H1 (cell line): Measurements from ENCODE around the gene DPYD. TPM values are rescaled to one million over a fixed set of nuclear protein-coding genes. Genes with fewer than 3 reads are reported as not detected.

Experiments used
- CTCF ChIA-PET: fragments of 300-600 bp; sonication (Branson Sonifier 250); formaldehyde crosslinking; loops from one replicate; lab custom pipeline; 2021; ENCODE audit not compliant: partially characterized antibody; lab: Charles Lee
- POLR2A ChIA-PET: fragments of 300-600 bp; sonication (Branson Sonifier 250); formaldehyde crosslinking; loops from one replicate; lab custom pipeline; 2021; ENCODE audit warnings: inconsistent platforms; ENCODE audit not compliant: partially characterized antibody; lab: Charles Lee
- DNase-seq, 2 experiments: peaks; one replicate each; pipeline versions ENCODE4 v3.0.0 to v3.0.0-alpha.2; 2010 to 2022; ENCODE audit warnings: low spot score in 2 of 2, low read depth in 1 of 2, mixed read lengths in 1 of 2
- FAIRE-seq: peaks from 2 replicates; lab custom pipeline; 2011; peaks lifted over from hg19 to GRCh38; lab: Jason Lieb, UNC
- H2AFZ ChIP-seq: 2 replicates; pipeline ENCODE4 v1.8.1; 2012; ENCODE audit warnings: low read length, inconsistent platforms
- H2AK5ac ChIP-seq: 2 replicates; pipeline ENCODE4 v1.6.1; 2013; ENCODE audit warnings: low read depth, low read length
- H2BK120ac ChIP-seq: replicated peaks from 2 replicates; pipeline ENCODE3; 2013; ENCODE audit warnings: low read depth, low read length, inconsistent platforms
- H2BK12ac ChIP-seq: 2 replicates; pipeline ENCODE4 v1.6.1; 2013; ENCODE audit warnings: low read depth, low read length
- H2BK15ac ChIP-seq: 2 replicates; pipeline ENCODE4 v1.6.1; 2013; ENCODE audit warnings: low read length
- H2BK20ac ChIP-seq: 2 replicates; pipeline ENCODE4 v1.6.1; 2013; ENCODE audit warnings: low read length
- H2BK5ac ChIP-seq: 2 replicates; pipeline ENCODE4 v1.6.1; 2013; ENCODE audit warnings: low read depth, low read length
- H3K14ac ChIP-seq: 2 replicates; pipeline ENCODE4 v1.6.1; 2013; ENCODE audit warnings: inconsistent platforms; ENCODE audit not compliant: insufficient read length
- H3K18ac ChIP-seq: 2 replicates; pipeline ENCODE4 v1.6.1; 2013; ENCODE audit warnings: low read length; ENCODE audit errors: extremely low read depth
- H3K23ac ChIP-seq: 2 replicates; pipeline ENCODE4 v1.6.1; 2013; ENCODE audit warnings: inconsistent platforms; ENCODE audit not compliant: insufficient read length
- H3K23me2 ChIP-seq: 2 replicates; pipeline ENCODE4 v1.6.1; 2013; ENCODE audit warnings: low read depth, low read length
- H3K27ac ChIP-seq: 2 replicates; pipeline ENCODE4 v1.6.1; 2011; ENCODE audit warnings: low read depth, low read length, inconsistent platforms
- H3K27me3 ChIP-seq, 4 experiments: replicated peaks in 1 of 4; 1 replicate in 1 of 4; 2 replicates in 3 of 4; pipeline versions ENCODE4 v1.6.1 to v1.8.1; 2011 to 2013; ENCODE audit warnings: low read length in 3 of 4, mild to moderate bottlenecking in 3 of 4, inconsistent platforms in 2 of 4, mixed read lengths in 2 of 4, moderate library complexity in 1 of 4; ENCODE audit not compliant: control insufficient read depth in 3 of 4, insufficient read depth in 3 of 4; ENCODE audit errors: extremely low read depth in 1 of 4
- H3K36me3 ChIP-seq, 4 experiments: 2 replicates each; pipeline versions ENCODE4 v1.6.1 to v1.8.1; 2011 to 2013; ENCODE audit warnings: mild to moderate bottlenecking in 4 of 4, low read length in 3 of 4, moderate library complexity in 2 of 4, control low read depth in 1 of 4, inconsistent platforms in 1 of 4; ENCODE audit not compliant: insufficient read depth in 4 of 4, control insufficient read depth in 2 of 4
- H3K4ac ChIP-seq: replicated peaks from 2 replicates; pipeline ENCODE3; 2013; ENCODE audit warnings: low read length, low read depth, mixed read lengths, inconsistent platforms; ENCODE audit not compliant: insufficient read length
- H3K4me1 ChIP-seq, 4 experiments: replicated peaks in 1 of 4; 1 replicate in 1 of 4; 2 replicates in 3 of 4; pipeline versions ENCODE4 v1.6.1 to v1.8.1; 2011 to 2013; ENCODE audit warnings: low read length in 3 of 4, inconsistent platforms in 2 of 4, mixed read lengths in 1 of 4; ENCODE audit not compliant: insufficient read depth in 4 of 4, control insufficient read depth in 3 of 4
- H3K4me2 ChIP-seq, 2 experiments: 2 replicates each; pipeline versions ENCODE4 v1.6.1 to v1.8.1; 2011 to 2013; ENCODE audit warnings: low read depth in 2 of 2, low read length in 2 of 2, control low read depth in 1 of 2, inconsistent platforms in 1 of 2, mild to moderate bottlenecking in 1 of 2; ENCODE audit not compliant: insufficient read depth in 1 of 2
- H3K4me3 ChIP-seq, 4 experiments: fragments of 200-600, 300-600 bp in 1 of 4; sonication (generic), shearing (Covaris generic), sonication (Bioruptor Twin) in 1 of 4; 2 replicates each; pipeline versions ENCODE4 v1.5.1 to v1.8.1; 2011 to 2016; ENCODE audit warnings: low read length in 4 of 4, low read depth in 3 of 4, control low read depth in 2 of 4, inconsistent platforms in 2 of 4, mild to moderate bottlenecking in 2 of 4, mixed read lengths in 1 of 4, moderate library complexity in 1 of 4; ENCODE audit not compliant: insufficient read depth in 2 of 4; ENCODE audit errors: extremely low read depth in 1 of 4
- H3K56ac ChIP-seq: replicated peaks from 2 replicates; pipeline ENCODE3; 2013; ENCODE audit warnings: low read depth, mild to moderate bottlenecking, mixed read lengths, low read length, inconsistent platforms; ENCODE audit not compliant: insufficient read length
- H3K79me1 ChIP-seq: 2 replicates; pipeline ENCODE4 v1.6.1; 2013; ENCODE audit warnings: low read depth, low read length, control low read depth
- H3K79me2 ChIP-seq, 2 experiments: 2 replicates each; pipeline versions ENCODE4 v1.6.1 to v1.8.1; 2012 to 2013; ENCODE audit warnings: low read length in 2 of 2, mild to moderate bottlenecking in 2 of 2, inconsistent platforms in 1 of 2; ENCODE audit not compliant: insufficient read depth in 2 of 2, control insufficient read depth in 1 of 2
- H3K9ac ChIP-seq, 4 experiments: replicated peaks in 1 of 4; 1 replicate in 1 of 4; 2 replicates in 3 of 4; pipeline versions ENCODE4 v1.6.1 to v1.8.1; 2011 to 2013; ENCODE audit warnings: low read depth in 3 of 4, low read length in 3 of 4, control low read depth in 2 of 4, mild to moderate bottlenecking in 2 of 4, moderate library complexity in 2 of 4, inconsistent platforms in 1 of 4; ENCODE audit errors: extremely low read depth in 1 of 4
- H3K9me3 ChIP-seq, 2 experiments: 2 replicates each; pipeline versions ENCODE4 v1.6.1 to v1.8.1; 2012 to 2013; ENCODE audit warnings: mild to moderate bottlenecking in 2 of 2, moderate library complexity in 2 of 2, control low read depth in 1 of 2, inconsistent platforms in 1 of 2, low read depth in 1 of 2, low read length in 1 of 2, mixed read lengths in 1 of 2; ENCODE audit not compliant: insufficient read depth in 2 of 2
- H4K20me1 ChIP-seq, 2 experiments: replicated peaks in 1 of 2; 2 replicates each; pipeline versions ENCODE3 to v1.8.1; 2011 to 2013; ENCODE audit warnings: inconsistent platforms in 2 of 2, low read length in 2 of 2, mild to moderate bottlenecking in 1 of 2; ENCODE audit not compliant: insufficient read depth in 2 of 2, control insufficient read depth in 1 of 2
- H4K5ac ChIP-seq: 2 replicates; pipeline ENCODE4 v1.6.1; 2013; ENCODE audit warnings: low read length, low read depth, mixed read lengths, inconsistent platforms; ENCODE audit not compliant: insufficient read length
- H4K8ac ChIP-seq: 2 replicates; pipeline ENCODE4 v1.8.0; 2013; ENCODE audit warnings: mild to moderate bottlenecking, moderate library complexity, low read length, inconsistent platforms; ENCODE audit not compliant: insufficient read depth; ENCODE audit errors: extremely low read depth
- H4K91ac ChIP-seq: replicated peaks from 2 replicates; pipeline ENCODE3; 2013; ENCODE audit warnings: low read length, mixed read lengths, inconsistent platforms; ENCODE audit not compliant: insufficient read length
- BACH1 ChIP-seq: IDR thresholded peaks from 2 replicates; pipeline ENCODE4 v1.6.1; 2012; ENCODE audit warnings: low read length, improper control_type of control experiment
- CBX5 ChIP-seq: fragments of 300-800, 300-1000 bp; sonication (generic); IDR thresholded peaks from 2 replicates; pipeline ENCODE4 v1.7.1; 2016; ENCODE audit warnings: antibody characterized with exemption, low read length, low read depth
- CHD1 ChIP-seq: IDR thresholded peaks from 2 replicates; pipeline ENCODE4 v1.6.1; 2012; ENCODE audit warnings: low read depth, low read length, improper control_type of control experiment
- CREB1 ChIP-seq: IDR thresholded peaks from 2 replicates; pipeline ENCODE4 v1.6.1; 2012; ENCODE audit warnings: inconsistent platforms
- CTBP2 ChIP-seq: IDR thresholded peaks from 2 replicates; pipeline ENCODE4 v1.7.0; 2011; ENCODE audit warnings: borderline replicate concordance, mild to moderate bottlenecking, moderate library complexity, mixed read lengths, low read length; ENCODE audit not compliant: insufficient read depth, insufficient read length
- GTF2F1 ChIP-seq: IDR thresholded peaks from 2 replicates; pipeline ENCODE4 v1.6.1; 2012; ENCODE audit warnings: low read depth, low read length, improper control_type of control experiment, borderline replicate concordance
- HDAC6 ChIP-seq: IDR thresholded peaks from one replicate; pipeline ENCODE4 v1.7.1; 2012; ENCODE audit warnings: low read depth, mild to moderate bottlenecking, inconsistent platforms, low read length, moderate library complexity
- NRF1 ChIP-seq: IDR thresholded peaks from 2 replicates; pipeline ENCODE4 v1.6.1; 2011; ENCODE audit warnings: mild to moderate bottlenecking, low read depth, low read length, improper control_type of control experiment
- PHF8 ChIP-seq: fragments of 200-600 bp; sonication (generic); conservative IDR thresholded peaks from 2 replicates; pipeline ENCODE4 v1.7.1; 2012; ENCODE audit warnings: low read depth, mild to moderate bottlenecking, inconsistent platforms, low read length, moderate library complexity
- POLR2A ChIP-seq, 2 experiments: IDR thresholded peaks; 1 replicate in 1 of 2; 2 replicates in 1 of 2; pipeline ENCODE4 v1.6.1; 2011; ENCODE audit warnings: low read depth in 2 of 2, low read length in 2 of 2, mild to moderate bottlenecking in 2 of 2; ENCODE audit errors: control extremely low read depth in 1 of 2
- SAP30 ChIP-seq: fragments of 300-600 bp; sonication (generic); IDR thresholded peaks from 2 replicates; pipeline ENCODE4 v1.7.1; 2012; ENCODE audit warnings: low read length, moderate library complexity, mild to moderate bottlenecking, inconsistent platforms; ENCODE audit not compliant: insufficient read depth, insufficient replicate concordance
- SUZ12 ChIP-seq: fragments of 200-600 bp; sonication (generic); IDR thresholded peaks from 2 replicates; pipeline ENCODE4 v1.6.1; 2012; ENCODE audit warnings: mild to moderate bottlenecking, inconsistent platforms, low read length, moderate library complexity, mixed read lengths
- TBP ChIP-seq: IDR thresholded peaks from 2 replicates; pipeline ENCODE4 v1.6.1; 2011; ENCODE audit warnings: low read depth, low read length, improper control_type of control experiment
- ZNF274 ChIP-seq: IDR thresholded peaks from 2 replicates; pipeline ENCODE4 v1.7.0; 2012; ENCODE audit warnings: low read length, borderline replicate concordance; ENCODE audit errors: extremely low read depth
- WGBS, 2 experiments: shearing (Covaris generic) in 1 of 2; methylation state at CpG; one replicate each; pipeline versions ENCODE4 v1.1.6 to v1.1.7; 2013 to 2015; ENCODE audit warnings: low lambda C conversion rate in 2 of 2, mixed read lengths in 2 of 2, inconsistent platforms in 1 of 2, low coverage in 1 of 2, missing lambda C conversion rate in 1 of 2; ENCODE audit not compliant: insufficient replicate concordance in 2 of 2, insufficient coverage in 1 of 2, insufficient read length in 1 of 2; ENCODE audit errors: extremely low coverage in 1 of 2, missing lambda C conversion rate in 1 of 2; 5-methylcytosine and 5-hydroxymethylcytosine counted together
- polyA plus RNA-seq, 7 experiments: library from polyadenylated mRNA; depleted of rRNA in 3 of 7; stranded (reverse) in 5 of 7; unstranded in 2 of 7; fragments of >200 nt in 5 of 7; fragments of 200-250 nt in 2 of 7; gene quantifications; 1 replicate in 5 of 7; 2 replicates in 1 of 7; 4 replicates in 1 of 7; pipeline versions ENCODE4 v1.2.1 to v1.2.3, GENCODE V29; 2011 to 2013; ENCODE audit warnings: missing spikeins in 2 of 7, mixed read lengths in 2 of 7
- total RNA-seq: library from RNA; stranded (reverse); fragmentation: NEBNext Ultra II Directional; extraction: Animal tissue kit (Norgen Biotek cat#: 25700); gene quantifications from 2 replicates; pipeline ENCODE4 v1.2.1, GENCODE V29; 2021
- TF ChIP-seq, protein P1 (sequence below): IDR thresholded peaks from 2 replicates; pipeline ENCODE4 v1.6.1; 2011; ENCODE audit warnings: low read depth, mild to moderate bottlenecking, low read length; ENCODE audit not compliant: insufficient read depth

Gene DPYD
- total and polyA plus RNA-seq, 2 of the 8 experiments (the other 6 are each of a cell fraction or from before 2014, with no cell fraction given) = 0.29 to 0.73 TPM

DNA sequence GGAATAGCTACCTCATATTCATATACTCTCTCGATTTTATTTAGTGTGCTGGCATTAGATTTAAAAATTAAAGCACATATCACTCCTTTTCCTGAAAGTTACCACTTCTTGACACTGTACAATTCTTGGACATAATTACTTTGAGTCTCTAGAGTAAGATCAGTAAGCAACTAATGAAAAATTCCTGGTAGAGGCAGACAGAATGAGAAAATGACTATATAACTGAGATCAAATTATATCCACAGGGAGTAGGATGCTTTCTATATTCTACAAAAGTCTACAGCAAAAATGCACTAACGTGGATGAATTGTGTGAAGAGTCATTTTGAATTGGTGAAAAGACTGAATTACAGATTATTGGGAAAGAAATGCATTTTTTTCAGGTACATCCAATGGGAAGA, 753.6 kb downstream of the DPYD start:
- Histone ChIP-seq H4K8ac (no peak overlapping the region), H3K4me1 (no peaks in the 10 kb centered on the region), H4K5ac (no peak overlapping the region), H3K14ac (no peak overlapping the region), H2AFZ (no peak overlapping the region), H2AK5ac (no peak overlapping the region), H2BK20ac (no peak overlapping the region), H3K4ac (no peak overlapping the region), H3K27ac (no peak overlapping the region), H3K4me3 (no peak overlapping the region), H3K9ac (no peak overlapping the region), H3K9me3 (no peaks in the 10 kb centered on the region), H3K23me2 (no peaks in the 10 kb centered on the region), H3K18ac (no peak overlapping the region), H2BK15ac (no peak overlapping the region), H2BK12ac (no peak overlapping the region), H3K79me1 (no peaks in the 10 kb centered on the region), H2BK120ac (no peak overlapping the region), H3K27me3 (no peaks in the 10 kb centered on the region), H3K23ac (no peak overlapping the region), H3K79me2 (no peaks in the 10 kb centered on the region), H3K56ac (no peak overlapping the region), H4K20me1 (no peaks in the 10 kb centered on the region), H2BK5ac (no peak overlapping the region), H3K36me3 (no peaks in the 10 kb centered on the region), H3K4me2 (no peak overlapping the region), H4K91ac (no peak overlapping the region)
- no peak for DNase-seq
- WGBS, 2 experiments = 89% methylated on average over 2 of the region's 2 CpGs; no CpG with 5 or more reads in 1 of the 2 experiments
- no peak for FAIRE-seq
- ChIA-PET POLR2A (no interaction called here), CTCF (interaction anchor here (0.8 kb wide), 1 partner anchor 76 kb away, joined by 3 read pairs; no protein-coding TSS in a partner anchor)
- no peak for TF ChIP-seq TBP
- TF ChIP-seq BACH1 = no peak
- TF ChIP-seq HDAC6 = no peak
- TF ChIP-seq GTF2F1 = no peak
- no peak for TF ChIP-seq SUZ12
- no peak for TF ChIP-seq CHD1
- TF ChIP-seq CBX5 = no peak
- no peak for TF ChIP-seq CTBP2
- TF ChIP-seq POLR2A (IDR thresholded peaks at IDR 0.05; ENCODE audit: control extremely low read depth in 1 of 2, low read depth in 2 of 2, low read length in 2 of 2) = no peak
- TF ChIP-seq PHF8 = no peak
- TF ChIP-seq, protein P1, sequence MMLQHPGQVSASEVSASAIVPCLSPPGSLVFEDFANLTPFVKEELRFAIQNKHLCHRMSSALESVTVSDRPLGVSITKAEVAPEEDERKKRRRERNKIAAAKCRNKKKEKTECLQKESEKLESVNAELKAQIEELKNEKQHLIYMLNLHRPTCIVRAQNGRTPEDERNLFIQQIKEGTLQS = no peak
- no peak for TF ChIP-seq CREB1
- no peak for TF ChIP-seq NRF1
- TF ChIP-seq SAP30 = no peak
- no peak for TF ChIP-seq ZNF274
